Cerebellar cortex (tissue), 1 donor: ENCODE measurements around the gene AIG1.

Source experiments
- DNase-seq: peaks from one replicate; pipeline ENCODE4 v3.0.0-alpha.2; 2015; ENCODE audit warnings: low spot score

AIG1 gene

GRCh38 chr6:143370812-143371370, 310.2 kb downstream of the AIG1 start:
- no peak for DNase-seq

DNA sequence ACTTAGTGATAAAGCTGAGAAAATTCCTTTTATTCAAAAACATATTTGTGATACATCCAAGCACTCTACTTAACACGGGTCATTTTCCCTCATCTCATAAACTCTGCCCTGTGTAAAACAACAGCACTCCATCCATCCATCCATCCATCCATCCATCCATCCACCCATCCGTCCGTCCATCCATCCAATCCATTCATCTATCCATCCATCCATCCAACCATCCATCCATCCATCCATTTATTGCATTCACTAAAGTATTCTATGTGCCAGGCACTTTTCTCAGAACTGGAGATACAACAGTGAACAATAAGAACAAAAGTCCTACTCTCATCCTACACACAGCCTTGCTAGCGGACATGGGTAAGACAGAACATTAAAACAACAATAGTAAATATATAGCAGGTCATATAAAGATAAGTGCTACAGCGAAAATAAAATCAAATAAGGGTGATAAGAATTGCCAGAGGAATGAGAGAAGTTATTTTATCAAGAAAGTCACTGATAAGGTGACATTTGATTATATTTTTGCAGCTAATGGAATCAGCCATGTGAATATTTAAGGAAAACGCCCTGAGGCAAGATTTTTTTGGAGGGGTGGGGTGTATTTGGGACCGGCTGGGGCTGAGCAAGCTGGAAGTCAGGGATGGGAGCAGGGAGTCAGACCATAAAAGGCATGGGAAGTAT, 311.7 kb downstream of the AIG1 start:
- no peak for DNase-seq

DNA sequence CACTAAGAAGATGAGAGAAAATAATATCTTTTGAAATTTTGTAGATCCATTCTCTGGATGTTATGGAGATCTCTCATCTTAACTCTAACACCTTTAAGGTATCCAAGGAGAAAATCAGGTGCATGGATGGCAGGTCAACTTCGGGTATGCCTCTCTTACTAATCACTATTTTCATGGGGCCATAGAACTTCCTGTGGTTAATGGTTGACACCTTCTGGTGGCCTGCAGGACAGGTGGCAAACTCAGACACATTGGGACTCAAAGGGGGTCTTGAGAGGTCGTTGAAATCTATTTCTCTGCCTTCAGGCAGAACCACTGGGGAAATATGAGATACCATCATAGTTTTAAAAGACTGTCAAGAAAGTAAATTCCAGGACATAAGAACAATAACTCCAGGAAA, 313.3 kb downstream of the AIG1 start:
- DNase-seq: no peak

- no peak for DNase-seq
Measured at GRCh38 chr6:143375022-143375585, 314.4 kb downstream of the AIG1 start.

- DNase-seq: no peak
Measured at GRCh38 chr6:143376375-143376774, 315.7 kb downstream of the AIG1 start.

DNA sequence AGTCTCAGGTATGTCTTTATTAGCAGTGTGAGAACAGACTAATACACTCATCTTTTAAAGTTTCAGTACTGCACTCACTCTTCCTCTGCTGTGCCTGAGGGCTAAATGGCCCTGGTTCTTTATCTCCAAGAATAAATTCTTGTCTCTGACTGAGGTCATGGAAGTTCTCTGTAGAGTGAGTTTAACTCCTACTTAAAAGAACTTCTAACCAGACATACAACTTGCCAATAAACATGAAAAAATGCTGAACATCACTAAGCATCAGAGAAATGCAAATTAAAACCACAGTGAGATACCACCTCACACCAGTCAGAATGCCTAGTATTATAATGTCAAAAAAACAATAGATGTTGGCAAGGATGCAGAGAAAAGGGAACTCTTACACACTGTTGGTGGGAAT, 316.2 kb downstream of the AIG1 start:
- no peak for DNase-seq

DNA sequence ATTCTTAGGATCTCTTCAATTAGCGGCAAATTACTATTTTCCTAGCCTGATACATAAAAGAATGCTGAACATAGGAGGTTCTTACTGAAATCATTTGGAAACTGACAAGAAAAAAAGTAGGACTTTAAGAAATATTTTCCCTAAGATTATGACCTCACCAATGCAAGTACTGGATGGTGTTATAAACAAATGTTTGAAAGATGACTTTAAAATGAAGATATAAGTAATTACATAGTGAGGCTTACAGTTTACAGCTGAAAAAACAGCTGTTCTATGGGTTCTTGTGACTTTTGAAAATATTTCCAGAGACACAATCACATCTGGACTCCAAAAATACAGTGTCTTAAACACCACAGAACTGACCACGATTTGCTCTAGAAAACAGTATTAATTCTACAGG, 324.9 kb downstream of the AIG1 start:
- no peak for DNase-seq

- no peak for DNase-seq
Measured at GRCh38 chr6:143390278-143390677, 329.6 kb downstream of the AIG1 start.
